Gastroesophageal sphincter (tissue), 3 donors: ENCODE data around the gene XRCC5.

Experiments used
- CTCF ChIP-seq, 4 experiments: fragments of 200-600 bp in 2 of 4; fragments of 450-650 bp in 2 of 4; sonication (generic) in 1 of 4; IDR thresholded peaks; one replicate each; pipeline ENCODE4 v1.5.1; 2017 to 2019; ENCODE audit warnings: antibody characterized with exemption in 4 of 4, mild to moderate bottlenecking in 2 of 4, moderate library complexity in 2 of 4
- POLR2A ChIP-seq, 2 donors: fragments of 450-650 bp; IDR thresholded peaks; one replicate each; pipeline ENCODE4 v1.6.1; 2017; ENCODE audit warnings: antibody characterized with exemption in 2 of 2, mild to moderate bottlenecking in 2 of 2, moderate library complexity in 1 of 2
- POLR2AphosphoS5 ChIP-seq: sonication (generic); formaldehyde crosslinking; IDR thresholded peaks from one replicate; pipeline ENCODE4 v1.6.1; 2017; ENCODE audit warnings: antibody characterized with exemption

GRCh38 chr2:216084547-216084946 lies 24.6 kb upstream of the XRCC5 start:
- no peak for TF ChIP-seq POLR2A (IDR thresholded peaks at IDR 0.05)
- TF ChIP-seq CTCF (IDR thresholded peaks at IDR 0.05) = no peak
- TF ChIP-seq POLR2AphosphoS5 = no peak
